ENCODE results near the gene ZBTB1.
"Not testable (repeated sequence)": the region's sequence is repeated elsewhere in the genome, so short reads cannot be mapped to it uniquely, and the experiment has no call there.

Gene ZBTB1

GRCh38 chr14:64500088-64500487 lies 4.5 kb upstream of the ZBTB1 start:
- DNase-seq (ENCODE audit: low spot score): no peak

- DNase-seq (ENCODE audit: low spot score): peak; percentile 42
These were observed 3.0 kb upstream of the ZBTB1 start for GRCh38 chr14:64501411-64502171.

GRCh38 chr14:64502456-64502855 lies 2.1 kb upstream of the ZBTB1 start:
- no peak for DNase-seq (ENCODE audit: low spot score)

GRCh38 chr14:64502887-64503433 lies 1.6 kb upstream of the ZBTB1 start:
- no peak for DNase-seq (ENCODE audit: low spot score)

- peak; percentile 97 for DNase-seq (ENCODE audit: low spot score)
These were observed 898 bp upstream of the ZBTB1 start, which contains the start of gene ZBTB25 for GRCh38 chr14:64503434-64504309. Gene ZBTB25, minus strand, starts transcription at chr14:64503838. Its CDS starts 13,305 bp downstream, at chr14:64490533.

- peak; percentile 85 for DNase-seq (ENCODE audit: low spot score)
These were observed 576 bp downstream of the ZBTB1 start for GRCh38 chr14:64504897-64505794.

GRCh38 chr14:64506721-64507120 lies 2.2 kb downstream of the ZBTB1 start:
- no peak for DNase-seq (ENCODE audit: low spot score)

DNA sequence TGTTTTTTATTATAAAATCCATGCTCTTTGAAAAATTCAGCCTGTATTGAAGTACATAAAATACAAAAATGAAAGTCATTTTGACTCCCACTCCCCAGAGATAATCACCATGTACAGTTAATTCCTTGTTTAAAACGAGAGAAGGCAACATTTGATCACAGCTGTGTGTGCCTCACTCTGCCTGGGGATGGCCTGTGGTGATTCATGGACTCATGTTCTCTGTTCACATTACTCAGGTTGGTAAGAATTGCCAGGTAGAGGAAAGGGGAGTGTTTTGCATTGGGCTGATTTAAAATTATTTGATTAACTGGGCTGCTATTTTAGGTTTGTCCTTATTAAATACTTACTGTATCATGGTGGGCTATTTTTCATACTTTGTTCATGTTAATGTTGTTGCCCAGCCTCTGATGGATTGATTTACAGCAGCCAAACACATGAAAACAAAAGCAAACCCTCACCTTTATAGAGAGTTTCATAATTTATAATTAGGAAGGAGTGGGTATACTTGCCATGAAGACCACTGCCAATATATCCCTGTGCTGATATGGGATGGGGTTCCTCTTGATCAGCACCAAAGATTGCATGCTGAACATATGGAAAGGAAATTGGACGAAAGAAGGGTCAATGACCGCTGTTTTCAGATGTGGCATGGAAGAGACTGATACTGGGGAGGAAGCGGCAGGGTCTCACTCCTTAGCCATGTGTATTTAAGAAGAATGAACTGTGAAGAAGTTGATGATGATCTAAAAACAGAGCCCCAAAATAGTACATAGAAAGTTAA lies 3.0 kb downstream of the ZBTB1 start:
- peak; percentile 17 for DNase-seq (ENCODE audit: low spot score)

DNA sequence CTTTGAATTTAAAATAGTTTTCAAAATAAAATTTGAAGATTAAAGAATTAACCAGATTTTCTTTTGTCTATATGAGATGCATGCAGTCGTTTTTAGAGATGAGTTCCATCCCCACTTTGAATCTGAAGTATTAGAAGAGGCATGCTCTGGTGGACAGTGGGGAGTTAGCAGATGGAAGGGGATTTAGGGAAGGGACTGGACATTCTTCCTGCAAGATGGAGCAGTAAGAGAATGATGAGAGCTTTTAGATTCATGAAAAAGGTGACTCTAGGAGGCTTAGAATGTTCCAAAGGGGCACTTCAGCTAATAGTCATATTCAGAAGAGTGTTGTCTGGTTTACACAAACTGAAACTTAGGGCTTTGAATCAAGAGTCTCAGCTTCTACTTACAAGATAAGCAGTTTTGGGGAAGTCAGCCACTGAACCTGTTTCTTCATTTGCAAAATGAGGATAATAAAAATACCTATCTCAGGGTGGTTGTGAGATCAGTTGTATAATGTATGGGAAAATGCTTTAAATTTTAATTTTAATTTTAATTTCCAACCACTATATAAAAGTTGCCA lies 3.7 kb downstream of the ZBTB1 start:
- no peak for DNase-seq (ENCODE audit: low spot score)

DNA sequence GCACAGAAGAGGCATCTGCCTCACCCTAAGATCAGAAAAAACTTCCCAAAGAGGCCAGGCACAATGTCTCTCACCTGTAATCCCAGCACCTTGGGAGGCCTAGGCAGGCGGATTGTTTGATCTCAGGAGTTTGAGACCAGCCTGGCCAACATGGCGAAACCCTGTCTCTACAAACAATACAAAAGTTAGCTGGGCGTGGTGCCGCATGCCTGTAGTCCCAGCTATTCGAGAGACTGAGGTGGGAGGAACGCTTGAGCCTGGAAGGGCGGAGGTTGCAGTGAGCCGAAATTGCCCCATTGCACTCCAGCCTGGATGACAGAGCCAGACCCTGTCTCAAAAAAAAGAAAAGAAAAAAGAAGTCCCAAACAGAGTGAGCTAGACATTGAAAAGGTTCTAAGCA lies 4.5 kb downstream of the ZBTB1 start:
- no peak for DNase-seq (ENCODE audit: low spot score)

- peak; percentile 71 for DNase-seq (ENCODE audit: low spot score)
These were observed 6.5 kb downstream of the ZBTB1 start for GRCh38 chr14:64510825-64511671.

DNA sequence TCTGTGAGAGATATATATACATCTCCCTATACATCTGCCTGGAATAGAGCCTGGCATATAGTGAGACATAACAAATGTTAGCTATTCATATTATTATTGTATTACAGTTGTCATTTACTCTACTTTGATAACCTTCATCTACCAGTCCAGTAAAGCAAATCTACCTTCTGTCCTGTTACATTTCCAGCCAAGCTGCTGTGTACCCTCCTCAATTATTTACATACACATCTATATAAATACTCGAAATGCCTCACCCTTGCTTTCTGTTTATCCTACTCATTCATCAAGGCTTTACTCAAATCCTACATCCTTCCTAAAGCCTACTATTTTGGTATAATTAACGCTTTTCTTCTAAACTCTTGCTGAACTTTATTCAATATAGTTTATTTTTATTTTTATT lies 8.7 kb downstream of the ZBTB1 start:
- DNase-seq (ENCODE audit: low spot score): no peak

DNA sequence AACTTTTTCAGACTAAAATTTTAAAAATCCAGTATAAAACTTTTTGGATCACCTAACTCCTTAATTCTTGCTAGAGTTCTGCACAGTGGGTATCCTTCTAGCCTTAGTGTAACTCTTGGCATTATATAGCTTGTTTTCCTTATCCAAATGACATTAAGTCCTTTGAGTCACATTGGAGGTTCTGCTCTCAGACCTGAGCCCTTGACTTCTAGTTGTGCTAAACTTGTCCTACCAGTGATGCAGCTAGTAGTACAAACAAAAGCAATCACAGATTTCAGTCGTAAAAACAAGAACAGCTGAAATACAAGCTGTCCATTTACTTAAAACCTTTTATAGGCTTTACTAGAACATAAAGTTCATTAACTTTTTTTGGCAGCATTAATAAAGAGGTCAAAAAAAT lies 10.5 kb downstream of the ZBTB1 start:
- no peak for DNase-seq (ENCODE audit: low spot score)

GRCh38 chr14:64516969-64517368 lies 12.4 kb downstream of the ZBTB1 start:
- DNase-seq (ENCODE audit: low spot score): no peak

DNA sequence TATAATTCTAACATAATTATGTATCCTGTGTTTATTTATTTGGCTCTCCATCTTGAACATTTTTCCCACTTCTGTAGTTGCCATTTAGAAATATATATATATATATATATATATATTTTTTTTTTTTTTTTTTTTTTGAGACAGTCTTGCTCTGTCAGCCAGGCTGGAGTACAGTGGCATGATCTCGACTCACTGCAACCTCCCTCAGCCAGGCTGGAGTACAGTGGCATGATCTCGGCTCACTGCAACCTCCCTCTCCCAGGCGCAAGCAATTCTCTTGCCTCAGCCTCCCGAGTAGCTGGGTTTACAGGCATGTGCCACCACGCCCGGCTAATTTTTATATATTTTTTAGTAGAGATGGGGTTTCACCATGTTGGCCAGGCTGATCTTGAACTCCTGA lies 13.1 kb downstream of the ZBTB1 start:
- not testable (repeated sequence) for DNase-seq (ENCODE audit: low spot score)

- no peak for DNase-seq (ENCODE audit: low spot score)
These were observed 13.7 kb downstream of the ZBTB1 start for GRCh38 chr14:64518229-64518628.

- DNase-seq (ENCODE audit: low spot score): no peak
These were observed 16.1 kb downstream of the ZBTB1 start for GRCh38 chr14:64520699-64521098.

DNA sequence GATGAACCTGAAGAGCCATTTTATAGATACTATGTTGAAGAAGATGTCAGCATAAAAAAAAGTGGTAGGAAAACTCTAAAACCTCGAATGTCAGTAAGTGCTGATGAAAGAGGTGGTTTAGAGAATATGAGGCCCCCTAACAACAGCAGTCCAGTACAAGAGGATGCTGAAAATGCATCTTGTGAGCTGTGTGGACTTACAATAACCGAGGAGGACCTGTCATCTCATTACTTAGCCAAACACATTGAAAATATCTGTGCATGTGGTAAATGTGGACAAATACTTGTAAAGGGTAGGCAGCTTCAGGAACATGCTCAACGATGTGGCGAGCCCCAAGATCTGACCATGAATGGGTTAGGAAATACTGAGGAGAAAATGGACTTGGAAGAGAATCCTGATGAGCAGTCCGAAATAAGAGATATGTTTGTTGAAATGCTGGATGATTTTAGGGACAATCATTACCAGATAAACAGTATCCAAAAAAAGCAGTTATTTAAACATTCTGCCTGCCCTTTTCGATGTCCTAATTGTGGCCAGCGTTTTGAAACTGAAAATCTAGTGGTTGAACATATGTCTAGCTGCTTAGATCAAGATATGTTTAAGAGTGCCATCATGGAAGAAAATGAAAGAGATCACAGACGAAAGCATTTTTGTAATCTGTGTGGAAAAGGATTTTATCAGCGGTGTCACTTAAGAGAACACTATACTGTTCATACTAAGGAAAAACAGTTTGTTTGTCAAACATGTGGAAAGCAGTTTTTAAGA lies 18.2 kb downstream of the ZBTB1 start:
- no peak for DNase-seq (ENCODE audit: low spot score)

DNA sequence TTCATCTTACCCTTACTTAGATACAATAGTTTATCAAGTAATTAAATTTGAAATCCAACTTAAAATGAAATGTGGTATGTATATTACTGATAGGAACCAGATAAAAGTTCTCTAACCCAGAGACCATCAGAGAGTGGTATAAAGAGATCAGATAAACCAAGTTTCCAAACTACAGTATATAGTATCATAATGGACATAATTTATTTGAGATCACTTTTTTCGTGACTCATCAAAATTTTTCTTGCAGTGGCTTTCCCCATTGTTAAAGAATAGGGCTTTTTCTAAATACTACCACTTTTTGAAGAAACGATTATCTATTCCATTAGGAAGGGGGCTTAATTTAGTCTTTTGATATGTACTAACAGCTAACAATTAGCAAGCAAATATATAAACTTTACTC lies 20.8 kb downstream of the ZBTB1 start:
- no peak for DNase-seq (ENCODE audit: low spot score)

Data from CD4-positive, alpha-beta T cell treated with Interleukin-6 at 100 ng/mL for 8 hours (primary cell).